GM12872 (cell line): ENCODE results near the gene TMTC4.

Source experiments
- CTCF ChIP-seq: IDR thresholded peaks from 3 replicates; pipeline ENCODE4 v1.5.1; 2011; ENCODE audit warnings: low read depth, mild to moderate bottlenecking, low read length, moderate library complexity; ENCODE audit not compliant: insufficient read depth

TMTC4 gene

GRCh38 chr13:100580045-100580444 lies 94.5 kb downstream of the TMTC4 start:
- no peak for TF ChIP-seq CTCF

- TF ChIP-seq CTCF = peak; percentile 70
Measured at GRCh38 chr13:100573121-100573520, 101.5 kb downstream of the TMTC4 start.

- TF ChIP-seq CTCF = no peak
Measured at GRCh38 chr13:100566543-100566942, 108.1 kb downstream of the TMTC4 start.

- TF ChIP-seq CTCF = no peak
Measured at GRCh38 chr13:100565286-100565685, 109.3 kb downstream of the TMTC4 start.

GRCh38 chr13:100564444-100565223 lies 110.0 kb downstream of the TMTC4 start:
- no peak for TF ChIP-seq CTCF

GRCh38 chr13:100563779-100564178 lies 110.8 kb downstream of the TMTC4 start:
- no peak for TF ChIP-seq CTCF

- TF ChIP-seq CTCF = no peak
Measured at GRCh38 chr13:100561599-100562204, 112.9 kb downstream of the TMTC4 start.
